Central memory CD8-positive, alpha-beta T cell (primary cell): ENCODE data around the gene SMIM8.
"Not testable (repeated sequence)": the region's sequence is repeated elsewhere in the genome, so short reads cannot be mapped to it uniquely, and the experiment has no call there.

ENCODE experiments used
- ATAC-seq: fragments of 150-1000 bp; cut with Tn5 transposase; replicated peaks from 2 replicates; pipeline ENCODE4 v1.10.0; 2022; ENCODE audit warnings: mild to moderate bottlenecking, moderate FRiP score, moderate number of reproducible peaks; ENCODE audit not compliant: poor library complexity, severe bottlenecking; ENCODE audit errors: extremely low read depth
- DNase-seq, 2 donors: peaks; one replicate each; pipeline ENCODE4 v3.0.0; 2021; ENCODE audit warnings: low spot score in 2 of 2
- H3K27ac Mint-ChIP-seq: one replicate; pipeline ENCODE4 v1.8.0; 2022; ENCODE audit warnings: low read depth, mild to moderate bottlenecking, moderate library complexity, mixed read lengths
- H3K27me3 Mint-ChIP-seq: one replicate; pipeline ENCODE4 v1.8.0; 2022; ENCODE audit warnings: mixed read lengths
- H3K36me3 Mint-ChIP-seq: one replicate; pipeline ENCODE4 v1.8.0; 2022; ENCODE audit warnings: mild to moderate bottlenecking, moderate library complexity, mixed read lengths; ENCODE audit not compliant: insufficient read depth
- H3K4me1 Mint-ChIP-seq: one replicate; pipeline ENCODE4 v1.8.0; 2022; ENCODE audit warnings: mixed read lengths
- H3K4me3 Mint-ChIP-seq: one replicate; pipeline ENCODE4 v1.8.0; 2022; ENCODE audit warnings: mild to moderate bottlenecking, moderate library complexity, mixed read lengths
- H3K9me3 Mint-ChIP-seq: one replicate; pipeline ENCODE4 v1.8.0; 2022; ENCODE audit warnings: mixed read lengths

The SMIM8 gene

DNA sequence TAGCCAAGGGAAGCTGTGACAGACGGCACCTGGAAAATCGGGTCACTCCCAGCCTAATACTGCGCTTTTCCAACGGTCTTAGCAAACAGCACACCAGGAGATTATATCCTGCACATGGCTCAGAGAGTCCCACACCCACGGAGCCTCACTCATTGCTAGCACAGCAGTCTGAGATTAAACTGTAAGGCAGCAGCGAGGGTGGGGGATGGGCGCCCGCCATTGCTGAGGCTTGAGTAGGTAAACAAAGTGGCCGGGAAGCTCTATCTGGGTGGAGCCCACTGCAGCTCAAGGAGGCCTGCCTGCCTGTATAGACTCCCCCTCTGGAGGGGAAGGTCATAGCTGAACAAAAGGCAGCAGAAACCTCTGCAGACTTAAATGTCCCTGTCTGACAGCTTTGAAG lies 21.1 kb upstream of the SMIM8 start:
- not testable (repeated sequence) for H3K4me1 Mint-ChIP-seq, DNase-seq, H3K4me3 Mint-ChIP-seq, H3K27ac Mint-ChIP-seq, H3K36me3 Mint-ChIP-seq, ATAC-seq, H3K9me3 Mint-ChIP-seq
- H3K27me3 Mint-ChIP-seq, result peaks cover 92% of the 10 kb centered on the region

DNA sequence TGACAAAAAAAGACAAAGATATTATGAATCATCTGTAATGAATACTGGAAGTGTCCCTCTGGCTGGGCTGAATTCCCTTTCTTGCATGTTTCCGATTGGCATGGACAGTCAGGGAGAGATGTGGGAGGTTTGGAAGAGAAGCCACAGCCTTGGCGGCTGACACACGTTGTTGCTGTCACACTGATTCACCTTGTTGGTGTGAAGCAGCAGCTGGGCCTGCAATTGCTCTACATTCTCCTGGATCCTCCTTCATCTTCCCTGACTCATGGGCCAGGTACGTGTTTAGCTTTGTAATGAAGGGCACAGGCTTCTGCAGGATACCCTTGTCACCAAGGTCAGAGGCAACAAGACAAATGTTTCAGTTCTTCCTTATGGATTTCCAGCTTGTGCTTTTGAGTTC lies 13.4 kb upstream of the SMIM8 start:
- Mint-ChIP-seq H3K36me3 (no peaks in the 10 kb centered on the region), H3K9me3 (peaks cover 2% of the 10 kb centered on the region), H3K27ac (no peak overlapping the region), H3K4me1 (no peaks in the 10 kb centered on the region), H3K4me3 (no peak overlapping the region), H3K27me3 (peaks cover 37% of the 10 kb centered on the region)
- no peak for ATAC-seq
- no peak for DNase-seq

DNA sequence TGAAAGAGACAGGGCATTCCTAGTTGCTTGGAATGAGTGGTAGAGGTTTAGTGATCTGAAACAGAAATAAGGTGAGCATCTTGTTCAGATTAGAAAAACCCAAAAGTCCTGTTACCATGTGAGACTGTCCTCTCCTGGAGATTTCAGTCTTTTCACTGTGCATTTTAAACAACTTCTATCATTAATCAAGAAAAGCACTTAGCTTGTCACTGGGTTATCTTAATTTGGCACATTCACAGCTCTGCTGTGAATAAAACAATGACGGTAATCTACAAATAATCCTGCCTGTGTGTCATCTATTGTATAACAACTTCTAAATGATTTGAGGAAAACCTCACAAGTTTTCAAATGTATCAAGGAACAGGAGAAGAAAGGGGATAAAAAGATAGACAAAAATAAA lies 9.5 kb upstream of the SMIM8 start:
- Mint-ChIP-seq H3K4me1 (no peaks in the 10 kb centered on the region), H3K36me3 (no peaks in the 10 kb centered on the region), H3K27me3 (peaks cover 50% of the 10 kb centered on the region), H3K27ac (no peak overlapping the region), H3K9me3 (no peaks in the 10 kb centered on the region), H3K4me3 (no peak overlapping the region)
- DNase-seq (no peak), ATAC-seq (no peak)

DNA sequence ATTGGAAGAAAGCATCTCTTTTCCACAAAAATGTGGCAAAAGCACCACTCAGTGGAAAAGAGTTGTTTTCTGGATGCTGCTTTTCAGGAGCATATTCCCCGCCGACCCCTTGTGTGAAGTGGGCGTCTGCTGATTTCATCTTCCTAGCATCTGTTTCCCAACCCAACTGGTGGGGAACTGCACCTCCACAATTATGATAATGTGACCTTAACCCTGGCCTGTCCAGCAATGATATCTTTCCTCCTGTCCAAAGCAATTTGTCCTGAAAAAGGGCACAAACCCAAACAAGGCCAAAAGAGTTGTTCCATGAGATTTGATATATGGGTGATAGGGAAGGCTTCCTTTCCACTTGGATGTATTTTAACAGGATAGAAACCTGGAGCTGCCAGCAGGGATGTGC lies 7.3 kb upstream of the SMIM8 start:
- no peak for DNase-seq
- no peaks in the 10 kb centered on the region for H3K9me3 Mint-ChIP-seq
- H3K36me3 Mint-ChIP-seq, result peaks cover 1% of the 10 kb centered on the region
- H3K4me1 Mint-ChIP-seq, result no peaks in the 10 kb centered on the region
- ATAC-seq, result no peak
- H3K27ac Mint-ChIP-seq, result no peak overlapping the region
- H3K27me3 Mint-ChIP-seq, result peaks cover 60% of the 10 kb centered on the region
- H3K4me3 Mint-ChIP-seq, result no peak overlapping the region

DNA sequence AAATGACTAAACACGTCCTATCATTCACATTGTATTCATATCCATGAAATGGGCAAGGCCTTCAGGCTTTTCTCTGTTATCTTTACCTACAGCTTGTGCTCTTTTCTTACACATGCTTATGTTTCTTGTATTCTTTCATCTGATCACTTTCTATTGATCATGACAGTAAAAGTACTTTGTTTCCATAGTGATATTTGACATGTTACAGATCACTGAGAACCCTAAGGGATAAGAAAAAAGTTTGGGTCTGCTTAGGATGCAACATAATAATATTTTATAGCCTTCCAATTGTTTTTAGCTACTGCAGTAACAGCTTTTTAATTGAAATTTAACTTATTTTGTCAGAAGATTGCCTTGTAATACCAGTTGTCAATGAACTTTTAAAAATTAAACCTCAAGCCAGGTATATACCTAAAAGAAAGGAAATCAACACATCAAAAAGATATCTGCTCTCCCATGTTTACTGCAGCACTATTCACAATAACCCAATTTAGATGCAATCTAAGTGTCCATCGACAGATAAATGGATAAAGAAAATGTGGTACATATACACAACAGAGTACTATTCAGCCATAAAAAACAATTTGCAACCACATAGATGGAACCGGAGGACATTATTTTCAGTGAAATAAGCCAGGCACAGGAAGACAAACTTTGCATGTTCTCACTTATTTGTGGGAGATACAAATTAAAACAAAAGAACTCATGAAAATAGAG lies 3.0 kb upstream of the SMIM8 start:
- ATAC-seq, result no peak
- peaks cover 14% of the 10 kb centered on the region for H3K4me1 Mint-ChIP-seq

DNA sequence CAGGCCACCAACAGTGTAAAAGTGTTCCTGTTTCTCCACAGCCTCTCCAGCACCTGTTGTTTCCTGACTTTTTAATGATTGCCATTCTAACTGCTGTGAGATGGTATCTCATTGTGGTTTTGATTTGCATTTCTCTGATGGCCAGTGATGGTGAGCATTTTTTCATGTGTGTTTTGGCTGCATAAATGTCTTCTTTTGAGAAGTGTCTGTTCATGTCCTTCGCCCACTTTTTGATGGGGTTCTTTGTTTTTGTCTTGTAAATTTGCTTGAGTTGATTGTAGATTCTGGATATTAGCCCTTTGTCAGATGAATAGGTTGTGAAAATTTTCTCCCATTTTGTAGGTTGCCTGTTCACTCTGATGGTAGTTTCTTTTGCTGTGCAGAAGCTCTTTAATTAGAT lies 1.5 kb downstream of the SMIM8 start:
- DNase-seq, H3K27me3 Mint-ChIP-seq, H3K9me3 Mint-ChIP-seq, ATAC-seq, H3K36me3 Mint-ChIP-seq, H3K27ac Mint-ChIP-seq: not testable (repeated sequence)
- Mint-ChIP-seq H3K4me1 (peaks cover 23% of the 10 kb centered on the region), H3K4me3 (peak overlapping the region; percentile 98)

More for the DNA sequence above, 3.0 kb upstream of the SMIM8 start:
- no peak overlapping the region for H3K27ac Mint-ChIP-seq
- DNase-seq, result no peak
- H3K27me3 Mint-ChIP-seq, result peaks cover 34% of the 10 kb centered on the region
- H3K36me3 Mint-ChIP-seq, result peaks cover 9% of the 10 kb centered on the region
- H3K4me3 Mint-ChIP-seq, result no peak overlapping the region
- H3K9me3 Mint-ChIP-seq, result no peaks in the 10 kb centered on the region

DNA sequence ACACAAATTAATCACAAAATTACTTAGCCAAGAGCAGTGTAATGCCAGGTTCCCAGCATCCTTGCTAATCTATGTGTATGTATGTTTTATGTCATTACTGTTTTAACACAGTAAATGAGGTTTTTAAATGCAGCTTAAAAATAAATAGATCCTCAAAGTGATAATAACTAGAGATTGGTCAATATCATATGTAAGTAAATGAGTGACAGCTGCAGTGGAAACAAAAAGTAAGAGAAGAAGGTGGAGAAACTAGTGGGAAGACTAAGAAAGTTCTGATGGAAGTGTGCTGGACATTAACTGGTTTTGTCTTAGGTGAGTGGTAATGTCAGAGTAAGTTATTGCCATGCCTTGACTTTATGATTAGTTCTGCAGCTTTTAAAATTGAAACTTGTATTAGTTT lies 8.6 kb downstream of the SMIM8 start:
- H3K27ac Mint-ChIP-seq, result no peak overlapping the region
- no peak overlapping the region for H3K4me3 Mint-ChIP-seq
- peaks cover 3% of the 10 kb centered on the region for H3K36me3 Mint-ChIP-seq
- ATAC-seq (no peak), DNase-seq (no peak)
- peaks cover 32% of the 10 kb centered on the region for H3K4me1 Mint-ChIP-seq
- H3K9me3 Mint-ChIP-seq, result peaks cover 12% of the 10 kb centered on the region
- no peaks in the 10 kb centered on the region for H3K27me3 Mint-ChIP-seq

DNA sequence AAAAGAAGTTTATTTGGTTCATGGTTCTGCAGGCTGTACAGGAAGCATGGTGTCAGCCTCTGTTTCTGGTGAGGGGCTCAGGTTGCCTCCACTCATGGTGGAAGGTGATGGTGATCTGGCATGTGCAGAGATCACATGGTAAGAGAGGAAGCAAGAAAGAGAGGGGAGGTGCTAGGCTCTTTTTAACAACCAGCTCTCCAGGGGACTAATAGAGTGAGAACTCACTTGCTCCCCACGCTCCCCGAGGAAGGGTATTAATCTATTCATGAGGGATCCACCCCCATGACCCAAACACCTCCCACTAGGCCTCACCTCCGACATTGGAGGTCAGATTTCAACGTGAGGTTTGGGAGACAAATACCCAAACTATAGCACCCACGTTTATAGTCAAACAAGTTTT lies 10.6 kb downstream of the SMIM8 start:
- no peak for DNase-seq
- peaks cover 7% of the 10 kb centered on the region for H3K9me3 Mint-ChIP-seq
- no peak overlapping the region for H3K27ac Mint-ChIP-seq
- peaks cover 32% of the 10 kb centered on the region for H3K4me1 Mint-ChIP-seq
- H3K4me3 Mint-ChIP-seq, result no peak overlapping the region
- H3K27me3 Mint-ChIP-seq, result no peaks in the 10 kb centered on the region
- H3K36me3 Mint-ChIP-seq, result peaks cover 3% of the 10 kb centered on the region
- no peak for ATAC-seq

DNA sequence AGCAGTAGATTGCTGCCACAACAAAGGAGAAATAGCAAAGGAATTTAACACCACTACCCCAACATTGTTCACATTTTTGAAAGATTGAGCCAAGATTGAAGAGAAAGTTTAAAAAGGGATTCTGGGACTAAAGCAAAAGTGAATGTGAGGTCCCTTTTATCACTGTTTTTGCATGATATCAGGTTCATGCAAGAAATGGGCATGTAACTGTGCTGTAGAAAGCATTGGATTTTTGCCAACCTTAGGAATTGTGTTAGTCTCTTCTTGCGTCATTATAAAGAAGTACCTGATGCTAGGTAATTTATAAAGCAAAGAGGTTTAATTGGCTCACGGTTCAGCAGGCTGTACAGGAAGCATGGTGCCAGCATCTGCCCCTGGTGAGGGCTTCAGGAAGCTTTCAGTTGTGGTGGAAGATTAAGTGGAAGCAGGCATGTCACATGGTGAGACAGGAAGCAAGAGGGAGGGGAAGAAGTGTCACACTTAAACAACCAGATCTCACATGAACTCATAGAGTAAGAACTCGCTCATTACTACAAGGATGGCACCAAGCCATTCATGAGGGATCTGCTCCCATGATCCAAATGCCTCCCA lies 11.3 kb downstream of the SMIM8 start:
- peaks cover 7% of the 10 kb centered on the region for H3K9me3 Mint-ChIP-seq
- DNase-seq, result no peak
- no peaks in the 10 kb centered on the region for H3K27me3 Mint-ChIP-seq
- H3K27ac Mint-ChIP-seq, result no peak overlapping the region
- peaks cover 32% of the 10 kb centered on the region for H3K4me1 Mint-ChIP-seq
- H3K4me3 Mint-ChIP-seq, result peak overlapping the region; percentile 36
- peak; percentile 62 for ATAC-seq
- peaks cover 3% of the 10 kb centered on the region for H3K36me3 Mint-ChIP-seq

DNA sequence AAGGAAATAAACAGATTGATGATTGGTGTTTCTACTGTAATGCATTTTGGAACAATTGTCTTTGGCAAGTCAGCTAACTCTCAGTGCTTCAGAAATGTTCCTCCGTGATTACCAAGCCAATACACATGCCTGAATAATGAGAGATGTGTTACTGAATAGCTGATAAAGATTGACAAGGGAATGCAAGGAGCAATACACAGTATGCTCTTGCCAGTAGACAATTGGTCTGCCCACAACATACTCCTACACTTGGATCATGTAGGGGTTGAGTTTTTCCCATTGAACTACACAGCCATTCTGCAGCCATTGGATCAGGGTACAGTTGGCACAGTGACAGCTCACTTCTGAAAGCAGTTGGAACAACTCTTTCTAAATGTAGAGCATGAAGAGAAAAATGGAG lies 12.3 kb downstream of the SMIM8 start:
- H3K27me3 Mint-ChIP-seq, result no peaks in the 10 kb centered on the region
- H3K9me3 Mint-ChIP-seq, result peaks cover 7% of the 10 kb centered on the region
- DNase-seq, result no peak
- peaks cover 23% of the 10 kb centered on the region for H3K4me1 Mint-ChIP-seq
- no peak overlapping the region for H3K4me3 Mint-ChIP-seq
- peaks cover 3% of the 10 kb centered on the region for H3K36me3 Mint-ChIP-seq
- no peak overlapping the region for H3K27ac Mint-ChIP-seq
- ATAC-seq, result no peak

DNA sequence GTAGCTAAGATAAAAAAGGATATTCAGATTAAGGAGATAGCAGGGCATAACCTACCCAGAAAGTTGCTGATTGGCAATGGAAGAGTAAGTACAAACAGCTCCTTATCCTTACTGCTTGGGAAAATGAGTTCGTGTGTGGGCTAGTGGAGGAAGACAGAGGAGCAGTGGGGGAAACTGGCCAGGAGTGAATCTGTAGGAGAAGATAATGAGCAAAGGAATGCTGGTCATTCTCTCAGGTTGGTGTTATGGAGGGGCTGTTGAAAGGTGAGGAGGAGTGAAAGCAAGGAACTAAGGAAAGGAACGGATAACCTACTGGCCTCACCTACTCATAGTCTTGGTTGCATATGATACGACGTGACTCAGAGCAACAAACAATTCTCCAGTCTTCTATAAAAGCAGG lies 14.0 kb downstream of the SMIM8 start:
- no peak overlapping the region for H3K27ac Mint-ChIP-seq
- peaks cover 22% of the 10 kb centered on the region for H3K4me1 Mint-ChIP-seq
- peaks cover 7% of the 10 kb centered on the region for H3K9me3 Mint-ChIP-seq
- DNase-seq, result no peak
- peaks cover 3% of the 10 kb centered on the region for H3K36me3 Mint-ChIP-seq
- no peak overlapping the region for H3K4me3 Mint-ChIP-seq
- H3K27me3 Mint-ChIP-seq, result no peaks in the 10 kb centered on the region
- no peak for ATAC-seq

DNA sequence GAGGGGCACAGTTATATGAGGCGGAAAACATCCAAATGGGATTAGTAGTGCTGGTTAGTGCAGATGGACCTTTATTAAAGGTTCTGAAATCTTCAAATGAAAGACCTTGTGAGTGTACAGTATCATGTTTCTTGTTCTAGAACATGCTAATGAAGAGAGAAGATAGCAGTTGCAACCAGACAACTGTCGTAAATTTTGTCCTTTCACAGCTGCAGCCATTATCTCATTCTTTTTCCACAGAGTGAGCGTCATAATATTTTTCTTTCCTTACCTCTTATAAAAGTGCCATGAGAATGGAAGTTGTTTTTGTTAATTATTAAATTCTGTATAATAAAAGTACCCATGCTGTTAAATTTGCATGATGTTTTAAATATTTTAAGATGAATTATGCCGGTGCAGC lies 17.8 kb downstream of the SMIM8 start:
- H3K27ac Mint-ChIP-seq, result no peak overlapping the region
- H3K9me3 Mint-ChIP-seq, result no peaks in the 10 kb centered on the region
- no peak overlapping the region for H3K4me3 Mint-ChIP-seq
- peaks cover 6% of the 10 kb centered on the region for H3K4me1 Mint-ChIP-seq
- peaks cover 2% of the 10 kb centered on the region for H3K36me3 Mint-ChIP-seq
- H3K27me3 Mint-ChIP-seq, result no peaks in the 10 kb centered on the region
- no peak for ATAC-seq
- no peak for DNase-seq

DNA sequence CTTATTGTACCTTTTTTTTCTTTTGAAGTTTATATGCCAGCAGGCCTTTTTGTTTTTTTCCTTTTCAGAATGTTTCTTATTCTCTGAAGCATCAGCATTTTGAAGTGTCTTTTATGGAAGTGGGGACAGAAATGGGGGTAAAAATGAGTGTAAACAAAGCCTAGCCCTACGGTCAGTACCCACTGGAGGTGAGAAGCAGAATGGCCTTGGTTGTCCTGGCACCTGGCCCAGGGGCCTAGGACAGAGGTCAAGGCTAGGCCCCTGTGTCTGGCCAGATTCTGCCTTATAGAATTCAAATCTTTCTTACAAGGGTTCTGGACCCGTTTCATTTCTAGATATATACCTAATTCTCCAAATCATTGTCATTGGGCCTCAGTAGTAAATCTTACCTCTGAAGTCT lies 18.8 kb downstream of the SMIM8 start:
- Mint-ChIP-seq H3K27ac (no peak overlapping the region), H3K36me3 (peaks cover 2% of the 10 kb centered on the region), H3K9me3 (no peaks in the 10 kb centered on the region), H3K4me1 (peaks cover 3% of the 10 kb centered on the region), H3K27me3 (no peaks in the 10 kb centered on the region), H3K4me3 (no peak overlapping the region)
- ATAC-seq, result no peak
- DNase-seq, result no peak
